HepG2 (cell line): ENCODE measurements around the gene MYH9. TPM values are rescaled to one million over a fixed set of nuclear protein-coding genes. Genes with fewer than 3 reads are reported as not detected.
A peak's percentile ranks its signal among the peaks of the same experiment; 100 is the strongest.

Source experiments
- CBX1 ChIP-seq: IDR thresholded peaks from one replicate; pipeline ENCODE4 v1.6.1; 2016; ENCODE audit warnings: antibody characterized with exemption, low read depth
- CEBPB ChIP-seq: IDR thresholded peaks from 2 replicates; pipeline ENCODE4 v1.6.1; 2011; ENCODE audit warnings: low read depth, low read length, improper control_type of control experiment, borderline replicate concordance
- ESRRA ChIP-seq: sonication (generic); formaldehyde crosslinking; IDR thresholded peaks from 2 replicates; pipeline ENCODE4 v1.5.1; 2020; ENCODE audit warnings: mild to moderate bottlenecking, low read depth, missing genetic modification reagents
- ETV6 ChIP-seq: sonication (generic); formaldehyde crosslinking; conservative IDR thresholded peaks from 2 replicates; pipeline ENCODE4 v1.4.0; 2020; ENCODE audit warnings: missing genetic modification reagents
- HDAC6 ChIP-seq: fragments of 200-600 bp; sonication (generic); IDR thresholded peaks from 2 replicates; pipeline ENCODE4 v1.7.0; 2017; ENCODE audit warnings: mild to moderate bottlenecking, antibody characterized with exemption, low read length, low read depth
- JUND ChIP-seq: sonication (generic); formaldehyde crosslinking; IDR thresholded peaks from 2 replicates; pipeline ENCODE4 v1.8.0; 2022; ENCODE audit warnings: mild to moderate bottlenecking, missing genetic modification reagents
- KLF11 ChIP-seq: IDR thresholded peaks from 2 replicates; pipeline ENCODE4 v1.6.1; 2016; ENCODE audit warnings: missing compliant biosample characterization
- KLF6 ChIP-seq: IDR thresholded peaks from 2 replicates; pipeline ENCODE4 v1.8.0; 2016; ENCODE audit warnings: missing biosample characterization, missing genetic modification reagents
- REXO4 ChIP-seq: sonication (generic); formaldehyde crosslinking; IDR thresholded peaks from 2 replicates; pipeline ENCODE4 v1.8.0; 2022; ENCODE audit warnings: missing genetic modification reagents, mild to moderate bottlenecking, borderline replicate concordance
- TEF ChIP-seq: sonication (generic); formaldehyde crosslinking; IDR thresholded peaks from 2 replicates; pipeline ENCODE4 v1.5.0; 2020; ENCODE audit warnings: missing genetic modification reagents
- TRAFD1 ChIP-seq: sonication (generic); formaldehyde crosslinking; IDR thresholded peaks from 2 replicates; pipeline ENCODE4 v1.5.1; 2020; ENCODE audit warnings: missing genetic modification reagents, mild to moderate bottlenecking, borderline replicate concordance
- YEATS4 ChIP-seq: sonication (generic); formaldehyde crosslinking; IDR thresholded peaks from 2 replicates; pipeline ENCODE4 v1.4.0; 2020; ENCODE audit warnings: missing genetic modification reagents, borderline replicate concordance
- ZBTB42 ChIP-seq: sonication (generic); formaldehyde crosslinking; IDR thresholded peaks from 2 replicates; pipeline ENCODE4 v1.5.0; 2020; ENCODE audit warnings: mild to moderate bottlenecking, missing genetic modification reagents
- ZFP36 ChIP-seq: fragments of 150-350 bp; IDR thresholded peaks from 2 replicates; pipeline ENCODE4 v1.6.1; 2018; ENCODE audit warnings: borderline replicate concordance, low read length, low read depth; ENCODE audit not compliant: partially characterized antibody
- ZHX1 ChIP-seq: sonication (generic); formaldehyde crosslinking; IDR thresholded peaks from 2 replicates; pipeline ENCODE4 v1.8.1; 2022; ENCODE audit warnings: low read depth, mild to moderate bottlenecking, missing genetic modification reagents
- ZMAT3 ChIP-seq: sonication (generic); formaldehyde crosslinking; conservative IDR thresholded peaks from 2 replicates; pipeline ENCODE4 v1.7.0; 2021; ENCODE audit warnings: missing genetic modification reagents
- ZNF441 ChIP-seq: sonication (generic); formaldehyde crosslinking; IDR thresholded peaks from 2 replicates; pipeline ENCODE4 v1.7.0; 2021; ENCODE audit warnings: missing genetic modification reagents, borderline replicate concordance
- ZNF513 ChIP-seq: sonication (generic); formaldehyde crosslinking; conservative IDR thresholded peaks from 2 replicates; pipeline ENCODE4 v1.5.0; 2020; ENCODE audit warnings: missing genetic modification reagents
- ZSCAN21 ChIP-seq: sonication (generic); formaldehyde crosslinking; IDR thresholded peaks from 2 replicates; pipeline ENCODE4 v1.8.0; 2022; ENCODE audit warnings: mild to moderate bottlenecking, missing genetic modification reagents, moderate library complexity, borderline replicate concordance
- polyA plus RNA-seq, 8 experiments: library from polyadenylated mRNA; depleted of rRNA in 3 of 8; stranded (reverse) in 7 of 8; unstranded in 1 of 8; fragments of >200 nt; fragmentation: Illumina TruSeq in 4 of 8; extraction: Trizol in 4 of 8; gene quantifications; 2 replicates each; pipeline versions ENCODE4 v1.2.1 to v1.2.3, GENCODE V29; 2011 to 2016; ENCODE audit warnings: low read depth in 4 of 8, missing spikeins in 1 of 8, mixed read lengths in 1 of 8; ENCODE audit not compliant: insufficient read depth in 1 of 8
- total RNA-seq, 5 experiments: library from RNA; depleted of rRNA; stranded (reverse); fragments of >200 nt; fragmentation: Illumina TruSeq; extraction: Trizol; gene quantifications; 2 replicates each; pipeline ENCODE4 v1.2.3, GENCODE V29; 2016; ENCODE audit warnings: low read depth in 1 of 5
- TF ChIP-seq, protein P1 (sequence below): IDR thresholded peaks from 2 replicates; pipeline ENCODE4 v1.6.1; 2012; ENCODE audit warnings: low read depth, low read length, improper control_type of control experiment
- TF ChIP-seq, protein P2 (sequence below): sonication (generic); formaldehyde crosslinking; IDR thresholded peaks from 2 replicates; pipeline ENCODE4 v1.5.0; 2020; ENCODE audit warnings: missing genetic modification reagents, mild to moderate bottlenecking, borderline replicate concordance

The MYH9 gene
- total and polyA plus RNA-seq, 2 of the 13 experiments (the other 11 are each of a cell fraction or from before 2014, with no cell fraction given): 50.7 to 98.5 TPM

GRCh38 chr22:36387709-36387958 lies 133 bp downstream of the MYH9 start (continued):
- TF ChIP-seq TRAFD1 (CRISPR knock-in tag) (no peak), KLF6 (no peak), HDAC6 (no peak), ZFP36 (no peak), ZHX1 (CRISPR knock-in tag) (no peak), ETV6 (CRISPR knock-in tag) (peak; percentile 59; the same call in 1 of the 2 replicates), CBX1 (no peak), ZSCAN21 (CRISPR knock-in tag) (no peak; the same call in 1 of the 2 replicates), KLF11 (CRISPR knock-in tag) (no peak), TEF (CRISPR knock-in tag) (no peak), ZNF513 (CRISPR knock-in tag) (no peak), ZMAT3 (CRISPR knock-in tag) (0 out of 2 replicates have a peak, but pooled peaks have one; percentile 26), CEBPB (no peak), ZBTB42 (no peak), YEATS4 (CRISPR knock-in tag) (peak; percentile 57; the same call in 1 of the 2 replicates), ESRRA (CRISPR knock-in tag) (no peak), ZNF441 (0 out of 2 replicates have a peak, but pooled peaks have one; percentile 32), REXO4 (no peak), JUND (CRISPR knock-in tag) (no peak)
- TF ChIP-seq, protein P1, sequence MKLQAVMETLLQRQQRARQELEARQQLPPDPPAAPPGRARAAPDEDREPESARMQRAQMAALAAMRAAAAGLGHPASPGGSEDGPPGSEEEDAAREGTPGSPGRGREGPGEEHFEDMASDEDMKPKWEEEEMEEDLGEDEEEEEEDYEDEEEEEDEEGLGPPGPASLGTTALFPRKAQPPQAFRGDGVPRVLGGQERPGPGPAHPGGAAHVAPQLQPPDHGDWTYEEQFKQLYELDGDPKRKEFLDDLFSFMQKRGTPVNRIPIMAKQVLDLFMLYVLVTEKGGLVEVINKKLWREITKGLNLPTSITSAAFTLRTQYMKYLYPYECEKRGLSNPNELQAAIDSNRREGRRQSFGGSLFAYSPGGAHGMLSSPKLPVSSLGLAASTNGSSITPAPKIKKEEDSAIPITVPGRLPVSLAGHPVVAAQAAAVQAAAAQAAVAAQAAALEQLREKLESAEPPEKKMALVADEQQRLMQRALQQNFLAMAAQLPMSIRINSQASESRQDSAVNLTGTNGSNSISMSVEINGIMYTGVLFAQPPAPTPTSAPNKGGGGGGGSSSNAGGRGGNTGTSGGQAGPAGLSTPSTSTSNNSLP: no peak
- TF ChIP-seq, protein P2, sequence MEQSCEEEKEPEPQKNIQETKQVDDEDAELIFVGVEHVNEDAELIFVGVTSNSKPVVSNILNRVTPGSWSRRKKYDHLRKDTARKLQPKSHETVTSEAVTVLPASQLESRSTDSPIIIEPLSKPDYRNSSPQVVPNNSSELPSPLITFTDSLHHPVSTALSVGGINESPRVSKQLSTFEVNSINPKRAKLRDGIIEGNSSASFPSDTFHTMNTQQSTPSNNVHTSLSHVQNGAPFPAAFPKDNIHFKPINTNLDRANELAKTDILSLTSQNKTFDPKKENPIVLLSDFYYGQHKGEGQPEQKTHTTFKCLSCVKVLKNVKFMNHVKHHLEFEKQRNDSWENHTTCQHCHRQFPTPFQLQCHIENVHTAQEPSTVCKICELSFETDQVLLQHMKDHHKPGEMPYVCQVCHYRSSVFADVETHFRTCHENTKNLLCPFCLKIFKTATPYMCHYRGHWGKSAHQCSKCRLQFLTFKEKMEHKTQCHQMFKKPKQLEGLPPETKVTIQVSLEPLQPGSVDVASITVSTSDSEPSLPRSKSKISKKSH (CRISPR knock-in tag): 0 out of 2 replicates have a peak, but pooled peaks have one; percentile 69
